Midbrain (tissue), 1 donor: ENCODE measurements around the gene ARHGAP26.

ENCODE experiments used
- DNase-seq: peaks from one replicate; lab custom pipeline; 2025; lab: John Stamatoyannopoulos, UW

Gene ARHGAP26

DNA sequence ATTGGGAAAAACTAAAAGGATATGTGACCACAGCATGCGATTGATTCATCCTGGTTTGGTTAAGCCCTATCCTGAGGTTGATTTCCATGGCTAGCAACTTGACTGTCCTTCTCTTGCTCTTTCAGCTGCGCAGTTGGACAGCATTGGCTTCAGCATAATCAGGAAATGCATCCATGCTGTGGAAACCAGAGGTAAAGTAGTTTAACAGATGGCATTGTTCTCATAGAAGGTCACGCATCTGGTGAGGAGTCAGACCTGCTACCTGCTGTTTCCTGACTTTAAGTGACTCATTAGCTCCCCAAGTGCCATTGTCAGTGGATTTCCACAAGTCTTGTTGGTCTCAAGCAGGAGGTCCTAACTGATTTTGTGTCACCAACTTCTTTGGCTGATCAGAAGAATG lies 266.9 kb downstream of the ARHGAP26 start:
- no peak for DNase-seq

DNA sequence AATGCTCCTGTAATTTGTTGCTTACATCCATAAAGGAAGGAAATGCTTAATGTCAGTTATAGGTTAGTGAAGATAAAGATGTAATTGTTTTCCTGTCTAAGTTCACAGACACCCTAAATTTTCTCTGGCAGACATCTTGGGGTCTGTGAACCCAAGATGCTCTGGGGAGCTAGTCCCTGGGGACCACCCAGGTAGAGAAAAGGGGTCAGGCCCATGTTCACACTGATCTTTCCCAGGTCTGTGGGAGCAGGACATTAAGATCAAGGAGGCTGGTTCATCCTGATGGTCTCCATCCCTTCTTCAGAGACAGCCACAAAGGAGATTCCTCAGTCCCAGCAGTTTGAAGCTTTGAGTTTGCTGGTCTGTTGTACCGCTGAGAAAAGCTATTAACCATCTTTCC lies 267.5 kb downstream of the ARHGAP26 start:
- DNase-seq, result no peak

DNA sequence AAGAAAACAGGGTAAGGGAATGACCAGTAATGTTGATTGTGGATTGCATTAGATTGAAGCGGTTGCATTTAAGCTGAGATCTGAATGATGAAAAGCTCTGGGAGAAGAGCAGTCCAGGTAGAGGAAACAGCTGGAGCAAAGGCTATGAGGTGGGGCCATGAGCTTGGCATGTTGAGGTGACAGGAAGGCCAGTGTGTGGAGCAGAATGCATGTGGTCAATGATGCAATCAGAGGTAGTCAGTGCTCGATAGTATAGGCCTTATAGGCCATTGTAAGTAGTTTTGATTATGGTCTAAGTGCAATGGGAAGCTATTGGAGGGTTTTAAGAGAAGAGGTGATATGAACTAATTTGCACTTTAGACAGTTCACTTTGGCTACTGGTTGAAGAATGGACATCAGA lies 270.4 kb downstream of the ARHGAP26 start:
- DNase-seq, result no peak

GRCh38 chr5:143041461-143041860 lies 271.3 kb downstream of the ARHGAP26 start:
- no peak for DNase-seq

- DNase-seq, result no peak
Observed at GRCh38 chr5:143041972-143042770, 272.0 kb downstream of the ARHGAP26 start.

DNA sequence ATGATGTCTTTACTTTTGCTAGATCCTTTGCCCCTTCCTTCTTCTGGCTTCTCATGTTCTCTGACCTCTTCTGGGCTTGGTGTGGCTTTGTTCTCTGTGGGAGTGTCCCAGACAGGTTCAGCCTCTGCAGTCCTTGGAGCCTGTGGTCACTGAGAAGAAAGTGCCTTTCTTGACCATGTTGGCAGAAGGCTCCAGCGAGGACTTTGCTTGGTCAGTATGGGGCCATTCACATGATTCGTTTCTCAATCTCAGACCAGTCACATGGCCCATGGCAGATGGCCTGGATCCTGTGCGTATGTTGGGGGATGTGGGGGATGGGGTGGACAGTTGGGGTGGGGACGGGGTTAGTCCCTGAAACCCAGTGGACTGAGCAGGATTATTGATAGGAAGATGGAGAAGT lies 274.1 kb downstream of the ARHGAP26 start:
- DNase-seq, result no peak

DNA sequence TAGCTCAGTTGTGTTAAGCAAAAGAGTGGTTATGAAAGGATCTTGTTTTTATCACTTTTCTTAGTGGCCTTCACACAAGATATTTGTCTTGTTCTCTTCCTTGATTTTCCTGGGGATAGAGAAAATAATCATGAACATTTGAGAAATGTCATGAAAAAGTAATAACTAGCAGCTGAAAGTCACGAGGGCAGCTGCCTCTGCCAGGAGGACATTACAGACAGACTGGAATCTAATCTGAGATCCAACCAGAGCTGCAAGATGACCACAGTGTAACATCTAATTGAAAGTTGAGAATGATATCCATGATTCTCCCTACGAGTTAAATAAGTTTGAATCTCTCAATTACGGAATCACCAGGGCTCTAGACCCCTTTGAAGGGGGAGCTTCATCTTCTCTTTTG lies 274.9 kb downstream of the ARHGAP26 start:
- DNase-seq, result no peak

DNA sequence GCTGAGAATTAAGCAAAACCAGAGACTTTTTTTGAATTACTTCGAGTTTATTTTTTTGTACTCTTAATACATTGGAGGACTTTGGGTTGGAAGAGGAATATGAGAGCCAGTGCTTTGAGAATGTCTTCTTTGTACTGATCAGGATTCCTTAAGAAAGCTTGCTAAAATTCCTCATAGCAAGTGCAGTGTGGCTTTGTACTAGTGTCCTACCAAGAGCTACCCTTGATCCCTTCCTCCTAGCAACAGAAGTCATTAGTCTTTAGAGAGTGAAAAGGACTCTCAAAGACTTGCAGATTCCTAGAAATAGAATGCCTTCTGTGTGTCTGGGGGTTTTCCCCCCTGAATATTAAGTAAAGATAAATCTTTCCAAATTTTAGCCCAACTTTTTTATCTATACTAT lies 276.1 kb downstream of the ARHGAP26 start:
- DNase-seq, result peak; percentile 35

DNA sequence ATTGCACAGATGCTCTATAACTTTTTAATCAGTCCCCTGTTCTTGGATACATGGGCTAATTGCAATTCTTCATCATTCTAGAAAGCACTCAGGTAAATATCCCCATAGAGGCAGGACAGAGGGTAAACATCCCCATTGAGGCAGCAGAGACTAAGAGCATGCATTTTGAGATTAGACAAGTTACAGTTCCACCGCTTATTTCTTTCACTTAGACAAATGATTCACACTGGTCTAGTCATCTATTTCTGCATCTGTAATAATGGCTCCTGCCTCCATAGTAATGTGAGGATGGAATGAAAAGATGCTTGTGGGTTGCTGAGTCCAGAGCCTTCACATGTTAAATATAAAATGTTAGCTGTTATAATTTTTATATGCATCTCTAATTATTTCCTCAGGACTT lies 276.9 kb downstream of the ARHGAP26 start:
- DNase-seq, result no peak

- DNase-seq, result no peak
Observed at GRCh38 chr5:143050183-143050582, 280.0 kb downstream of the ARHGAP26 start.

DNA sequence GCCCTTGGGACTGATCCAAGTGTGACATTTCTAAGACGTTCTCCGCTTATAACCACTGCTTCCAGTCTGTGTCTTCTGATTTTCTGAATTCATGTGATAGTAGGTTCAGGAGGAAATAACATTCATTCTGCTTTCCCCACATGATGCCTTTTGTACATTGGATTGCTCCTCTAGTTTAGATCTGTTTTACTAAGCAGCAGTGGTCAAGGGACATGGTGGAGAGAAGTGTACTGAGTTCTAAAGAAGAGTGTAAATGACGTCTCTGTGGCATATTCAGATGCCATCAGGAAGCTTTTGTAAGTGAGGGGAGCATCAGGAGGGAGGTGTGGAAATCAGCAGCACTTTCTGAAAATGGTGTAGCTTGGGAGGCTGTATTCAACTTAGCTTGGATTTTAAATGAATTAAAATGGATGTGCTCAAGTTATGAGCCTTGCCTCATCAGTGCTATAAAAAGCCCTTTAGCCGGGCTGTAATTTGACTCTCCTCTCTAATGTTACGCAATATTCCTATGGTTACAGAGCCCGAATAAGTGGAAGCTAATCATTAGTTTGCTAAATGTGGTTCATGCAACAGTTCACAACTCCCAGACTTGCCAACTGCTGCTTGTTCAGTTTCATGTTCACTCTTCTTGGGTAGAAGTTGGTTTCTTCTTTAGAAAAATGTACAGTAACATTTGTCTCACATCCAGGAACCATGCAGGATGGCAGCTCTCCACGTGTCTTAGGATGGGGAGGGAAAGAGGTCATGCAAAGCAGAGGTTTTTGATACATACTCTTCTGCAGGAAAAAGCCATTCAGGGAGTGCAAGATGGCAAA lies 281.3 kb downstream of the ARHGAP26 start:
- no peak for DNase-seq

DNA sequence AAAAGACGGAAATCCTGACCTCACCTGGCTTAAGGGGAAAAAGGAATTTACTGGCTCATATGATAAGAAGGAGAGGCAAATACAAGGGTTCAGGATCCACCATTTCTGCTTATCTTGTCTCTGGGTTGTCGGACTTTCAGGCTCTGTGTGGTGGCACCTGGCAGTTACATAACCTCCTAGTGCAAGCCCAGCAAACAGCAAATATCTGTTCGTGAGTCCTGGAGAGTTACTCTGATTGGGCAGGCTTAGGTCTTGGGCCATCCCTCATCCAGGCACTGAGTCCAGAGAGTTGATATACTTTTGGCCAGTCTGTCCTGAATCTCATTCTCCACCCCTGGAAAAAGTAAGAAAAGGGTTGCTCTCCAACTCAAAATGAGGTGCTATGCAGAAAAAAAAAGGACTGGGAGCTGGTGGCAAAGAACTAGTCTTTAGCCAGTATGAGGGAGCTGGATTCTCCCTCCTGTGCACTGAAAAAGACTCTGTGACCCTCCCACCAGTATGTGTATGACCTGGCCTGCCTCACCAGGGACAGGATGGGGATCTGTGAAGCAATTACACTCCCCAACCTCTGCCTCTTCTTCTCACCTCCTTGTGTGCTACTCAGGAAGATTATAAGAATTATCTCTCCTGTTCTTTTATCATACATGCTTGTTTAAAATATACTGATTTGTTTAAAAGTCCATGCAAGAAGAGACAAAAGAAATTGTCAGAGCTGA lies 282.9 kb downstream of the ARHGAP26 start:
- no peak for DNase-seq

GRCh38 chr5:143053780-143054179 lies 283.6 kb downstream of the ARHGAP26 start:
- no peak for DNase-seq

- DNase-seq, result no peak
Observed at GRCh38 chr5:143054480-143054941, 284.3 kb downstream of the ARHGAP26 start.

GRCh38 chr5:143055596-143056338 lies 285.6 kb downstream of the ARHGAP26 start:
- DNase-seq, result no peak

DNA sequence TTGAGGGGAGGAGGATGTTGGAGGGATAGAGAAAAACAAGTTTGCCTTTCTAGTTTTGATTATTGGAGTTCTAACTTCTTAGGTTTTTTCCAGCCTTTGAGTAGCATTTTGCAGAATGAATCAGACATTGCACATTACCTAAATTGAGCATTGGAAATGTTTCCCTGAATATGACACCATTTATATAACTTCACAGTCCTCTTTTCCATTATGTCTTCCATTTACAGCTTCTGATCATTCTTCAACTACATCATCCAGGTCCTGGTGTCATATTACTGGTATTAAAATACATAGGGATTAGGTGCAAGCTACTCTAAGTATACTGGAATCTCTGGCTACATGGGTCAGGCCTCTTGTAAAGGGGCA lies 286.1 kb downstream of the ARHGAP26 start:
- DNase-seq, result no peak

DNA sequence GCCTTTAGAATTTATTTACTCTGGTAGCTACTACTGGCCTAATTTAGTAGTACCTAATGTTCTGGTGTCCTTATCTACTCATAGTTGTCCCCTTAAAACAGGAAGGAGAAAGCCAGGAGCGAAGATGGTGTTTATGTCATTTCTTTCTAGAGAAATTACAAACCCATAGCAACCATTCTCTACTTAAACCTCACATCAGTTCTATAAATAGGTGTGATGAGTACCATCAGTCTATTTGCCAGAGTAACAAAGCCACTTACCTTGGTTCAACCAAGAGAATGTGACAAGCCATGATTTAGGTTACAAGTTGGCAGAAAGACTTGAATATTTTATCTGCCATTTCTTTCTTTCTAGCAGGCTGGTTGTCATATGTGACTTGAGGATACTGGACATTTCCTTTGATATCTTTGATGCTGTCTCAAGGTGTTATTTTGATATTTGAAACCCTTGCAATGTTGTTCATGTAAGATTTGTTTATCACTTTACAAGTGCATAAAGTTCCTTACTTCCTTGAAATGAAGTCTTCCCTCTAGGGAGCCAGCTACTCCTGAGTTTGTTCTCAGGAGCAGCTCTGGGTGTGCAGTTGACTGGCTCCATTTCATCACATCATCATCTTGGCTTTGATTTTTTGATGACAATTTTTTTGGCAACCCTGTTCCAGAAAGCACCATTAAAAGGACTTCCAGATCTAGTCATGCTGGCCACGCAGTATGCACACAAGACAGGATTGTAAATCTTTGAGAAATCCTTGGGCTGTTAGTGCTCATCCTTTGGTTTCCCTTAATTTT lies 286.8 kb downstream of the ARHGAP26 start:
- DNase-seq, result no peak

DNA sequence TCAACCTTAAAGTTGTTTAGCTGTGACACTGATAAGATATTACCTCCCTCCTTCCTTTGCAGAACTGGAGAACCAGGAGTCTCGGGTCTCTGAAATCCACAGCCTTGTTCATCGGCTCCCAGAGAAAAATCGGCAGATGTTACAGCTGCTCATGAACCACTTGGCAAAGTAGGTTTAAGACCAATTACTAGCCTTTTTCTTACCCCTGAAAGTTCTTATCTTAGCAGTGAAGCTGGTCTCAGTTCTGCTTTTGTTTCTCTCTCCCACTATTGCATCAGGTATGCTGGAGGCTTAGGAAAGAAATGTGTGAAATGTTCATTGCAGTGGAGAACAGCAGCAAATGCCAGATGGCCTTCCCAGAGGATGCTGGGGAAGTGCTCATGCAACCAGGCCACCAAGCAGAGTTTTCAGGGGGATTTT lies 287.4 kb downstream of the ARHGAP26 start:
- no peak for DNase-seq

DNA sequence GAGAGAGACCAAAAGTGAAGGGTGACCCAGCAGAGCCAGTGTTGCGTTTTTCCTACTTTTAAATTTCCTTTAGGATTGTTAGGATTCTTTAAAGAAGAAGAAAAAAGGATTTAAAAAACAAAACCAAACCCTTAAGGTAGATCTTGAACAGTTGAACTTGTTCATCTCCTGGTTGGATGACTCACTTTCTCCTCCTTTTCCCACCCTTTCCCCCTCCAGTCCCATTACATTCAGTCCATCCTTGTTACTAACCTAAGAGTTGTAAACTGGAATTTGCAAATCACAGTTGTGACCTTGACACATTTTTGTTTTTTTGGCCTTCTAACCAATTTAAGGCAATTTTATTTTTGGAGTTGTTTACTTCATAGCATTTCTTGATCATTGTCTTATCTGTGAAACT lies 289.2 kb downstream of the ARHGAP26 start:
- no peak for DNase-seq

GRCh38 chr5:143059976-143060765 lies 290.0 kb downstream of the ARHGAP26 start:
- DNase-seq, result peak; percentile 10
